GM21381 (cell line): ENCODE results near the gene MPV17L2.
A peak's percentile ranks its signal among the peaks of the same experiment; 100 is the strongest.
"Not testable (repeated sequence)": the region's sequence is repeated elsewhere in the genome, so short reads cannot be mapped to it uniquely, and the experiment has no call there.

Experiments used
- ATAC-seq: cut with Tn5 transposase; IDR thresholded peaks from one replicate; pipeline ENCODE4 v1.9.1; 2021; ENCODE audit warnings: mild to moderate bottlenecking, moderate library complexity; ENCODE audit not compliant: unreplicated experiment

The MPV17L2 gene

DNA sequence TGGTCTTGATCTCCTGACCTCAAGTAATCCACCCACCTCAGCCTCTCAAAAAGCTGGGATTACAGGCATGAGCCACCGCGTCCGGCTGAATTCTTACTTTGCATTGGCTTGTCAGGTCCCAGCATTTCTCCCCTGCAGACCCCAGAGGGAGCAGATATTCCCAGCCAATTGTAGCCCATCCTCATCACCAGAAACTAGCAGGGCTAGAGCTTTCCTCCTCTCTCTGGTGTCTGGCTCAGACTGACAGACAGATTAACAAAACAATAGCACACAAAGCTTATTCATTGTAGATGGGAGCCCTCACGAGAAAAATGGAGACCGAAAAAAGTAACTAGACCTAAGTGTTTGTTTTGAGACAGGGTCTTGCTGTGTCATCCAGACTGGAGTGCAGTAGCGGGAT, 7.5 kb upstream of the MPV17L2 start:
- no peak for ATAC-seq

DNA sequence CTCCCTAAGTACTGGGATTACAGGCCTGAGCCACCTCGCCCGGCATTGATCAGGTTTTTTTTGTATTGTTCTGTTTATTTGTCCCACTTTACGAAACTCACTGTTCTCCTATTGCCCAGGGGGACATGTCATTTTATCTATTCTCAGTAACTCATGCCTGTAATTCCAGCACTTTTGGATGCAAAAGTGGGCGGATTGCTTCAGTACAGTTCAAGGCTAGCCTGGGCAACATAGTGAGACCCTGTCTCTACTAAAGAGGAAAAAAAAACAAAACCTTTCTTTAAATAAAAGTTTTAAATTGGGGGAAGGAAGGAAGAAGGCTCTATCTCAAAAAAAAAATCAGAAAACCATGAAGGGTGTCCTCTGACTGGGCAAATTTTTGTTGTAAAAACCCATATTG, 2.7 kb upstream of the MPV17L2 start:
- no peak for ATAC-seq

DNA sequence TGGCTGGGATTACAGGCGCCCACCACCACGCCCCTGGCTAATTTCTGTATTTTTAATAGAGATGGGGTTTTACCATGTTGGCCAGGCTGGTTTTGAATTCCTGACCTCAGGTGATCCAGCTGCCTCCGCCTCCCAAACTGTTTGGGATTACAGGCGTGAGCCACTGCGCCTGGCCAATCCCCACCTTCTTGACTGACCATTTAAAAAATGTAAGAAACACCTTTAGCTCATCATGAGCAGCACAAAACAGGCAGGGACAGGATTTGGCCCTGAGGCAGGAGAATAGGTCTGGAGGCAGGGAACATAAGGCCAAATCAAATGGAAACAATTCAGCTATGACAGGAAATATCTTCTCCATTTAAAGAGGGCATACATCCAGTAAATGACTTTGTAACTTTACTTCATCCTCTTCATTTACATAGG, 1.4 kb upstream of the MPV17L2 start:
- no peak for ATAC-seq

DNA sequence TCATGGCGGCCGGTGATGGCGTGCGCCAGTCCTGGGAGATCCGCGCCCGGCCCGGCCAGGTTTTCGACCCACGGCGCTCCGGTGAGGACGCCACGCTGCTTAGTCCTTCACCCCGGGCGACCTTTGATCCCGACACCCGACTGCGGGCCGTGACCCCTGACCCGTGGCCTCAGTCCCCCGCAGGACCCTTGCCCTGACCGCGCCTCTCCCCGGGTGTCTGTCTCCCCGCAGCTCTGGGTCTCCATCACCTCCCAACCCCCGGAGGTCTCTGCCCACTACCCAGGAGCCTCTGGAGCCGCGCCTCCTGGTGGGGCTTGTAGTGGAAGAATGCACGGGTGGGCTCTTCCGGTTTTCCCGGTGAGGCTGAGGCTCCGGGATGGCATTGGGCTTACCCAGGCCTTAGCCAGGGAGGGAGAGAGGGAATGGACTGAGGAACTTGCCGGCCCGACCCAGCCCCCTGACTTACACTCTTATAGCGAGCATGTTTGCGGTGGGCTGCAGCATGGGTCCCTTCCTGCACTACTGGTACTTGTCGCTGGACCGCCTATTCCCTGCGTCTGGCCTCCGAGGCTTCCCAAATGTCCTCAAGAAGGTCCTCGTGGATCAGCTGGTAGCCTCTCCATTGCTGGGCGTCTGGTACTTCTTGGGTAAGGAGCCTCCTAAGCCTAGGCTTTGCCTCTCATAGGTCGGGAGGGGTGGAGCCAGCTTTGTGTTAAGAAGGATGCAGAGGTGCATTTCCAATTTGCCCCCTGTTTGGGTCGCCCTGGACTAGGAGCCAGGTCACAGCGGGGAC, 566 bp downstream of the MPV17L2 start:
- ATAC-seq: no peak

DNA sequence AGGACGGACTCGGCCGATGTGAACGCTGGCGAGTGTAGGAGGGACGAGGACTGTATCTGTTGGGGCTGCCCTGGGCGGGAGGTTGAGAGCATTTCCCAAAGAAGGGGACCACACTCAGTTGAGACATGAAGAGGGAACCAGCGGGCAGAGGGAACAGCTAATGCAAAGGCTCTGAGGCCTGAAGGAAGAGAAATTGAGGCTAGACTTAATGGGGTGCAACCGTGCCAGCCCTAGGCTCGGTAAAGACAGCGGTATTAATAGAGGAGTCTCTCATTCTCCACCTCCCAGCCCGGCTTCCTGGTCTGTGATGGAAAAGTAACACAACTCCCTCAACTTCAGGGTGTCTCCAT, 1.1 kb downstream of the MPV17L2 start:
- ATAC-seq: no peak

DNA sequence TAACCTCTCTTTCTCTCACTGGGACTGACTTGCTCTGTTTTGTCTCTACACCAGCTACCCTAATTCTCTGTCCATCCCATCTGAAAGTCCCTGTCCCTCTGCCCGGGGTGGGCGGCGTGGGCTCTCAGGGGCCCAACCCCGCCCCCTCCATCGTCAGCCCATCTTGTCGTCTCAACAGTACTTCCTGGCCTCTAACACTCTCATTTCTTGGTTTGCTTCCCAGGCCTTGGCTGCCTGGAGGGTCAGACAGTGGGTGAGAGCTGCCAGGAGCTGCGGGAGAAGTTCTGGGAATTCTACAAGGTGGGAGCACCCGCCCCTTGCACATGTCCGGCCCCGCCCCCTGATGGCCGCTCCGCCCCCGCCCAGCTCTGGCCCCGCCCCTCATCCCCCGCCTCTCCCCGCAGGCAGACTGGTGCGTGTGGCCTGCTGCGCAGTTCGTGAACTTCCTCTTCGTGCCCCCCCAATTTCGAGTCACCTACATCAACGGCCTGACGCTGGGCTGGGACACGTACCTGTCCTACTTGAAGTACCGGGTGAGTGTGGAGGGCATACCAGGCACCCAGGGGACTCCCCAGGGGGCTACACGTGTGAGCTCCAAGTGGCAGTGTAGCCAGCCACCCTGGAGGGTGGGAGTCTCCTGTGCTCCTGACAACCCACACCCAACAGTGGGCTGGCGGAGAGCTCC, 1.7 kb downstream of the MPV17L2 start:
- no peak for ATAC-seq

DNA sequence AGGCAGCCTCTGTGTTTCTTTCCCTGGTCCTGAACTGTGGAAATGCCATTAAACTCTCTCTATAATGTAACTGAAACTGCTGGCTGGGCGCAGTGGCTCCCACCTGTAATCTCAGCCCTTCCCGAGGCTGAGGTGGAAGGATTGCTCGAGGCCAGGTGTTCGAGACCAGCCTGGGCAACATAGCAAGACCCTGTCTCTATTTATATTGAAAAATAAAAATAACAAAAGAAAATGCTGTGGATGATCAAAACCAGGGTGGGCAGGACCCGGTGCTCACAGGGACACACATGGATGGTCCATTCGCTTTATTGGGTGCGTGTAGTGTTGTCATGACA, 3.5 kb downstream of the MPV17L2 start:
- no peak for ATAC-seq

DNA sequence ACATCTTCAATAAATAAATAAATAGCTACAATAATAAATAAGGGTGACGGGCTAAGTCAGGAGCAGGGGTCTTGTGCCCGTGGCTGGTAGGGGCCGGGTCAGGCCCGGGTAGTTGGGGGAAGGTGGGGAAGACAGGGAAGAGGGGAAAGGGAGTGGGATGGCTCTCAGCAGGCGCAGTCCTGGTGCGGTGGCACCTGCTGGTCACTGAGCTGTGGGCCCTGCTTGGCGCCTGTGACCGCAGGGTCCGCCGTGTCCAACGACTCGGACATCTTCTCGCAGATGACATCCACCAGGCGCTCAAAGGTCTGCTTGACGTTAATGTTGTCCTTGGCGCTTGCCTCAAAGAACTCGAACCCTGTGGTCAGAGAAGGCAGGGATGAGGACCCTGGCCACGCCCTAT, 4.3 kb downstream of the MPV17L2 start:
- ATAC-seq: no peak

DNA sequence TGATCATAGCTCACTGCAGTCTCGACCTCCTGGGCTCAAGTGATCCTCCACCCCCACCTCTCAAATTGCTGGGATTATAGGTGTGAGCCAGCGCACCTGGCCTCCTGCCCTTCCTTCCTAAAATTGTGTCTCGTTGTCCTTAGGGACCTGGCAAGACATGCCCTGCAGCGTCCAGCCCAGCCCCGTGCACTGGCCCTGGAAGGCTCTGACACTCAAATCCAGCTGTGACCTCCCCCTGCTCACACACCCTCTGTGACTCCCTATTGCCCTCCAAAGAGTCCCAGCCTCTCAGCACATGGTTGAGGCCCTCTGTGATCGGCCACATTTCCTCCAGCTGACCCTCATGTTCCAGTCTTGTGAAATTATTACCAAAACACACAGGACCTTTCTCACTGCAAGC, 4.9 kb downstream of the MPV17L2 start:
- ATAC-seq: no peak

DNA sequence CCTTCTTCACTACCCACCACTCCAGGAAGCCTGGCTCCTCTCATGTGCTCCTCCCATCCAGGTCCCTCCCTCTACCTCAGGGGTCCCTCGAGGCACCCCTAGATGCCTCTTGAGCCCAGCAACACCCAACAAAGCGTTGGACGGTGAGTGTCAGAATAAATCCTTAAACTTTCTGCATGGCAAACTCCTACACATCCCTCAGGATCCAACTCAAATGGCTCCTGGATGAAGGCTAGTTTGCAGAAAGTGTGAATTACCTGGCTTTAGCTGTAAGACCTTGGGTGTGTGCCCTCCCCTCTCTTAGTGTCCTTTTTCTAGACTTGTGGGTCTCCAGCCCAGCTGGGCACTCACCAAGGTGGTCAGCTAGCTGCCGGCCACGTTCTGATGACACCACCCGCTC, 5.4 kb downstream of the MPV17L2 start:
- no peak for ATAC-seq

DNA sequence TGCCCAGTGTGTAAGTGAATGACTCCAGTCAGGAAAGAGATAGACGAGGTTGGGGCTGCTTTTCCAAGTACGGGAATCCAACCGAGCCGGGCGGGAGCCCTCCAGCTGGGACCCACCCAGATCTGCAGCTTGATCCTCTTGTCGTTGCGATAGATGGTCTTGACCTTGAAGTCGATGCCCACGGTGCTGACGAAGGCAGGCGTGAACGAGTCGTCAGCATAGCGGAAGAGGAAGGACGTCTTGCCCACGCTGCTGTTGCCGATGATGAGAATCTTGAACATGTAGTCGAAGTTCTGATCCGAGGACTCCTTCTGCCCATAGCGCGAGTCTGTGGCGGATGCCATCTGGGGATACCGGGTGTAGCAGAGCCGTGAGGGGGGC, 9.4 kb downstream of the MPV17L2 start:
- no peak for ATAC-seq

DNA sequence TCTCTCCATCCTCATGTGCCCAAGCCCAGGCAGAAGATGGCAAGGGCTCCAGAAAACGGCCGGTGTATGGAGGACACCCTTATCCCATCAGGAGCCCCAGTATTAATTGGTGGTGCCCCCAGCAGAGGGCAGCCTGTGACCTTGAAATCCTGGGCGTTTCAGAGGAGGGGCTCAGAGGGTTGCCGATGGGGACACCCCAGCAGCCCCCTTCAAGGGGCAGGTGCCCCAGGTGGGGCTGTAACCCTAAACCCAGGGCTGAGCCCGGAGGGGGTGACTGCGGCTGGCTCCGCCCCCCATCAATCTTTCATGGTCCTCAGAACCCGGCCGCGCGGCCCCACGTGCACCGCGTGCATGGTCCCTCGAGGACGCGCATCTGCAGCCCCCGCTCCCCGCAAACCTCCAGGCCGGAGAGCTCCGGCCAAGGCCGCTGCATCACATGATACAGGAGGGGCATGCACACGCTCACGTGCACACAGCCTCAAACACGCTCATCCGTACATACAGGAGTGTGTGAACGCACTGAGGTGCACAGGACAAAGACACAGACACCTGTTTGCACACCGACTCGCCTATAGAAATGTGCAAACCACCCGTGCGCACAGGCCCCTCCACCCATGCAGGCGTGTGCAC, 9.9 kb downstream of the MPV17L2 start:
- ATAC-seq: no peak

DNA sequence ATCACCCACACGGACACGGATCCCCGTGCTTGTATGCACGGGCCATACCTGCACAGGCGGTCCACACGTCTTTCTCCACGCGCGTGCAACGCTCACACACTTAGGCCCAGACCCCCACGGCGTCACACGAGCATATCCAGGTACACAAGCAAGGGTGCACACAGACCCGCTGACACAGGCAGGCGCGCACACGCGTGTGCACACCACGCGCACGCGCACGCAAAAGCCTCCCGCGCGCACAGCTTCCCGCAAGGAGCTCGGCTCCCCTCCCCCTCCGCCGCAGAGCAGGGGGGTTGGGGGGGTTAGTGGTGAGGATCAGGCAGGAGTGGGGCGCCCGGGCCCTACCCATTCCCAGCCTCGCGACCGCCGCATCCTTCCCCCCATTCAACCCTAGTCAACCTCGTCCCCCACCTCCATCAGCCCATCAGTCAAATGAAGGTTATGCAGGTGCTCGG, 10.4 kb downstream of the MPV17L2 start:
- no peak for ATAC-seq

DNA sequence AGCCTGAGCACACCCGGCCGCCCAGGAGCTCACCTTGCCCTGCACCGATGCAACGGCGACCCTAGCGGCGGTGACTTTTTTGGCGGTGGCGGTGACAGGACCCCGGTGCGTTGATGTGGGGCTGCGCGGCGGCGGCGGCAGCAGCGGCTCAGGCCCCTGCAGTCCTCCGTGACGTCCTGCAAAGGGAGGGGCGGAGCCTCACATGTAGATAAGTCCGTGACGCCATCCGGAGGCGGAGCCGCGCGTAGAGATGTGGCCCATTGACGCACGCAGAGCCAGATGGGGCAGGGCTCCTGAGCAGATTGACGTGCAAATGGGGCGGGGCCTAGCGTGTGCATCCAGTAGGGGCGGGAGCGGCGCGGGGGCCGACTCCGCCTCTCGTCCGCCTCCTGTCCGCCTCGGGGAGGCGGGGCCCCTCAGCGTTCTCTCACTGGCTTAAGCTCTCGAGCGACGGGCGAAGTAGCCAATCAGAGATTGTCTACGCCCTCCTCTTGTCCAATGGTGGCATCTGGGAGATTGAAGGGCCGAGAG, 10.9 kb downstream of the MPV17L2 start, which contains the start of gene RAB3A:
TSS of gene RAB3A (minus strand) at position 180 of the 531 bp plus-strand sequence. CDS start 1,302 bp downstream, outside the sequence.
- peak; percentile 88 for ATAC-seq

DNA sequence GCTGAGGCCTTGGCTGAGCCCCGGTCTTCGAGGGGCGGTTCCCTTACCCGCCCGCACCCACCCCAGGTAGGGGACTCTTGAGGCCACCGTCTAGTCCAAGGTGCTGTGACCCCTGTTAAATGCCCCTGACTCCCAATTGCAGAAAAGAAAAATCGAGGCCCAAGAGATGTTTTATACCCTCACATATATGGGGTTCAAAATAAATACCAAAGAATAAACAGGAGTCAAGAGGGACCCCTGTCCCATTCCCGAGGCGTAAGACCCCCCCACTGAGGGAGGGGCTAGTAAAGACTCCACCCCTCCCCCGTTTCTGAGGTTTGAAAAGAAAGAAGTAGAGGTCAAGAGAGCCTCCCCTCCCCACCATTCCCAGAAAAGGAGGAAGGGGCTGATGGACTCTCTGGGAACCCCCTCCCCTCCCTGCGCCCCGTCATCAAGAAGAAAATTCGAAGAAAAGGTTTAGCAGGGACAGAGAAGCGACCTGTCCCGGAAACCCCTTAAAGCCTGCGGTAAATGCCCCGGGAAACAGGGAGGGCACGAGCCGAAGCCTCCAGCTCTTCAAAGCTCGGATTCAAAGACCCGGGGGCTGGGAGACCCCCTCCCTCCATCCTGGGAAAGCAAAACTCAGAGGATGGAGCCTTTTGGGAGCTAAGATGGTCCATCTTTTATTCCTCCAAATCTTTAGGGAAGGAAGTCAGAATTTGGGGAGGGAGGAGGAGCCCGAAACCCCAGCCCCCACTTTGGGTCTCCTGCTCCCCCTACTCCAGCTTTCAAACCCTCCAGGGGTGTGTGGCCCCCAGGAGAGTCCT, 11.6 kb downstream of the MPV17L2 start:
- peak; percentile 16 for ATAC-seq

DNA sequence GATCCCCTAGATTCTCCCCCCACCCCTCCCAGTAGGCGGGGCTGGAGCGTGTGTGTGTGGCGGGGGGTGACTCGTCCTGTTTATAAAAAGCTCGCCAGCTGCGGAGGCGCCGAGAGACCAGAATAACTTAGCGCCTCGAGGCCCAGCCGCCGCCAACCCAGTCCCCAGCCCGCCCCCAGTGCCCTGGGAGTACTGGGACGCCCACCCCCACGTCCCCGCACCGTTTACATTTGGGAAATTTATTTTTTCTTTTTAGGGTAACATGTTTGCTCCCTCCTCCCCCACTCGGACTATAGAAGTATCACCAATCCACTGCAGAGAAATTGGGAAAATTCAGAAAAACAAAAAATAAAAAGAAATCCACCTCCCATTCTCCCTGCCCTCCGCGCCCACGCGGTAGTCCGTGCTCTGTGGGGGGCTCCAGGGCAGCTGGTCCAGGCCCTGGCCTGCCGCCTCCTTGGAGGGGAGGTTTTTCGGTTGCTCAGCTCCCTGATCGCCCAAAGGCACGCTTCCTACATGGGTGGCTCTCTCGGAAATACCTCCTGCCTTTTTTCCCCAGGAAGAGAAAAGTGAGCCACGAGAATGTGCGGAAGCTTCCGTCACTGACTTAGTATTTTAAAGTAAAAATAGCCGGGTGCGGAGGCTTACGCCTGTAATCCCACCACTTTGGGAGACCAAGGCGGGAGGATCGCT, 12.3 kb downstream of the MPV17L2 start:
- no peak for ATAC-seq

DNA sequence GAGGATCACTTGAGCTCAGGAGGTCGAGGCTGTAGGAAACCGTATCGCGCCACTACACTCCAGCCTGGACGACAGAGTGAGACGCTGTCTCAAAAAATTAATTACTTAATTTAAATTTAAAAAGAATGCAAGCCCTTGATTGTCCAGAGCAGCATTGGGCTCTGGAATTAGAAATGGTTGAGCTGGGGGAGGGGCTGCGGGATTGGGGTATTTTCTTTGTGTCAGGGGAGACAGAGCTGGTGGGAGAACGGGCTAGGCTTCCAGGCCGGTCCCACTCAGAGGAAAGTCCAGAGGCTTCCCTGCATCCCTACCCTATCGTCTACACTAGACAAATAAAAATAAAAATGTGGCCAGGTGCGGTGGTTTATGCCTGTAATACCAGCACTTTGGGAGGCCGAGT, 13.0 kb downstream of the MPV17L2 start:
- no peak for ATAC-seq

DNA sequence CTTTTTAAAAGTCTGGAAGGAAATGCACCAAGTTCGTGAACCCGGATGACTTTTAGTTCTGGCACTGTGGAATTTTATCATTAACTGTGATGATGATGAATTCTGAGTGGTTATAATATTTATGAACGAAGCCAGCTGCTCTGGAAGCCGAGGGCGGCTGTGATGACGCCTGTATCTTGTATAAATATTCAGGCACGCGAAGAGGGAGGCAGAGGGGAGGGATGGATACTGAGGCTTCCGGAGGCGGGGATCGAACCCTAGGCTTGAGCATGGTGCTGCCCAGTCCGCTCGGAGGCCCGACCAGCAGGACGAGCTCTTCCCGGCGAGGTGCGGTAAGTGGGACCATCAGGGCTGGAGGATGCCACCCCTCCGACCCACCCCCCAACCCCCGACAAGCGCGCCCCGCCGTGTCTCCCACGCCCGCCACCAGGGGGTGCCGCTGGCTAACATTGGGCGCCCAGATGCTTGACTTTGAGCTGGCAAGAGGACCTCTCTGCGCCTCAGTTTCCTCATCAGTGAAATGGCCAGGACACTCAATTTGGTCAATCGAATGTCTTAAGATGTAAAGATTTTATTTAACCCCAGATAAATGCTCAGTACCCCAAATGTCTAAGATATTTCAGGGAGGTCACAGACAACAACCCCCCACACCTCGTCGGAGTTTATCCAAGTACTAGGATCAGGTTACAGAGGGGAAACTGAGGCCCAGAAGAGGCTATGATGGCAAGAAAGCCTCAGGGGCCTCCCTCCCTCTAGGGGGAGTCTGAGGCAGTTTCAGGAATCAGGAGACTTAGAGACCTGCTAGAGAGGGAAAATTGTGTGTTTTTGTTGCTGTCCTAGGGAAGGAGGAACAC, 15.3 kb downstream of the MPV17L2 start:
- no peak for ATAC-seq

DNA sequence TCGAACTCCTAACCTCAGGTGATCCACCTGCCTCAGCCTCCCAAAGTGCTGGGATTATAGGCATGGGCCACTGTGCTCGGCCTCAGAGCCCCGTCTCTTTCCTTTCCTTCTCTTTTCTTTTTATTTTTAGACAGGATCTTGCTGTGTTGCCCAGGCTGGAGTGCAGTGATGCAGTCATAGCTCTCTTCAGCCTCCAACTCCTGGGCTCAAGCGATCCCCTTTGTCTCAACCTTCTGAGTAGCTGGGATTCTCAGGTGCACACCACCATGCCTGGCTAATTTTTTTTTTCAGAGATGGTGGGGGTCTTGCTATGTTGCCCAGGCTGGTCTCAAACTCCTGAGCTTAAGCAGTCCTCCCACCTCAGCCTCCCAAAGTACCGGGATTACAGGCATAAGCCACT, 16.9 kb downstream of the MPV17L2 start:
- ATAC-seq: not testable (repeated sequence)

DNA sequence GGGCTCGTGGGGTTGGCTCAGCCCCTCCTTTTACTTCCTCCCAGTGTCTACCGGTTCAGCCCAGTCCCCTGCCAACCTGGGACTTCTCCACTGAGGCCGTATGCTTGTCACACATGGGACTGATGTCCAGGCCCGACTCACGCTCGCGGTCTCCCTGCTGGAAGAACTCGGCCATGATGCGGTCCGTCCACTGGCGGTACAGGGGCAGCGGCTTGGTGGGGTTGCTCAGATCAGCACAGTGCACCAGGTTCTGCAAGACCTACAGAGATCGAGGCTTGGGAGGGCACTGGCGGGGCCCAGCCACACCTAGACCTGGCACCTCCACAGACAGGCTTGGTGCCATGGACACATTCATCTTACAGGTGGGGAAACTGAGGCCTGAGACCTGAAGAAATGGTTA, 18.7 kb downstream of the MPV17L2 start:
- ATAC-seq: no peak
